CD14-positive monocyte (primary cell): Measurements from ENCODE around the gene SEMA3D. TPM values are rescaled to one million over a fixed set of nuclear protein-coding genes. Genes with fewer than 3 reads are reported as not detected.

Experiments
- DNase-seq, 3 donors: peaks; one replicate each; pipeline ENCODE4 v3.0.0-alpha.2; 2011 to 2022
- H2AFZ ChIP-seq: 2 replicates; pipeline ENCODE4 v1.6.0; 2012; ENCODE audit warnings: mild to moderate bottlenecking, low read depth, low read length, inconsistent platforms; ENCODE audit not compliant: insufficient read depth, poor library complexity, severe bottlenecking
- H3K27ac ChIP-seq, 2 donors: 1 replicate in 1 of 2; 2 replicates in 1 of 2; pipeline ENCODE4 v1.5.1; 2012 to 2013; ENCODE audit warnings: low read length in 2 of 2, control low read depth in 1 of 2, inconsistent platforms in 1 of 2, low read depth in 1 of 2, mild to moderate bottlenecking in 1 of 2
- H3K27me3 ChIP-seq, 2 donors: one replicate each; pipeline versions ENCODE4 v1.6.0 to v1.6.1; 2011 to 2013; ENCODE audit warnings: low read length in 2 of 2; ENCODE audit not compliant: control insufficient read depth in 2 of 2, insufficient read depth in 2 of 2
- H3K36me3 ChIP-seq, 2 donors: replicated peaks in 1 of 2; 1 replicate in 1 of 2; 2 replicates in 1 of 2; pipeline versions ENCODE4 v1.5.1 to v1.6.1; 2012 to 2013; ENCODE audit warnings: low read length in 2 of 2, control low read depth in 1 of 2, inconsistent platforms in 1 of 2, mild to moderate bottlenecking in 1 of 2; ENCODE audit not compliant: insufficient read depth in 2 of 2, control insufficient read depth in 1 of 2
- H3K4me1 ChIP-seq, 2 donors: 1 replicate in 1 of 2; 2 replicates in 1 of 2; pipeline versions ENCODE4 v1.5.1 to v1.6.1; 2012 to 2013; ENCODE audit warnings: low read length in 2 of 2, control low read depth in 1 of 2, inconsistent platforms in 1 of 2, mild to moderate bottlenecking in 1 of 2, moderate library complexity in 1 of 2; ENCODE audit not compliant: insufficient read depth in 2 of 2, control insufficient read depth in 1 of 2
- H3K4me2 ChIP-seq: replicated peaks from 2 replicates; pipeline ENCODE3; 2012; ENCODE audit warnings: low read length, moderate library complexity, mild to moderate bottlenecking; ENCODE audit not compliant: poor library complexity, severe bottlenecking; ENCODE audit errors: extremely low read depth
- H3K4me3 ChIP-seq, 3 experiments: fragments of 200-600 bp in 1 of 3; sonication (generic) in 1 of 3; replicated peaks in 1 of 3; 1 replicate in 2 of 3; 2 replicates in 1 of 3; pipeline ENCODE4 v1.5.1; 2011 to 2013; ENCODE audit warnings: low read length in 3 of 3, mild to moderate bottlenecking in 3 of 3, control low read depth in 2 of 3, low read depth in 2 of 3, inconsistent platforms in 1 of 3, moderate library complexity in 1 of 3
- H3K79me2 ChIP-seq: 2 replicates; pipeline ENCODE4 v1.6.0; 2012; ENCODE audit warnings: mild to moderate bottlenecking, control low read depth, inconsistent platforms, low read length, moderate library complexity; ENCODE audit not compliant: insufficient read depth
- H3K9ac ChIP-seq: 2 replicates; pipeline ENCODE4 v1.6.0; 2017; ENCODE audit warnings: low read length, mild to moderate bottlenecking; ENCODE audit not compliant: insufficient read depth, poor library complexity, severe bottlenecking
- H3K9me3 ChIP-seq, 2 donors: replicated peaks in 1 of 2; 1 replicate in 1 of 2; 2 replicates in 1 of 2; pipeline versions ENCODE4 v1.5.1 to v1.6.1; 2012 to 2013; ENCODE audit warnings: low read length in 2 of 2, control low read depth in 1 of 2; ENCODE audit not compliant: control insufficient read depth in 1 of 2, insufficient read depth in 1 of 2
- H4K20me1 ChIP-seq: 2 replicates; pipeline ENCODE4 v1.6.0; 2012; ENCODE audit warnings: mild to moderate bottlenecking, low read length, control low read depth, moderate library complexity; ENCODE audit not compliant: insufficient read depth
- H3K27ac Mint-ChIP-seq, 7 donors: one replicate each; pipeline ENCODE4 v1.8.0; 2020; ENCODE audit warnings: mild to moderate bottlenecking in 7 of 7, mixed read lengths in 7 of 7, moderate library complexity in 6 of 7, inconsistent platforms in 2 of 7
- H3K27me3 Mint-ChIP-seq, 3 donors: one replicate each; pipeline ENCODE4 v1.8.0; 2021 to 2022; ENCODE audit warnings: low read depth in 3 of 3, mild to moderate bottlenecking in 3 of 3, mixed read lengths in 3 of 3, moderate library complexity in 3 of 3, inconsistent platforms in 1 of 3
- H3K36me3 Mint-ChIP-seq, 2 donors: one replicate each; pipeline ENCODE4 v1.8.0; 2020; ENCODE audit warnings: mixed read lengths in 2 of 2, inconsistent platforms in 1 of 2, mild to moderate bottlenecking in 1 of 2
- H3K4me1 Mint-ChIP-seq: one replicate; pipeline ENCODE4 v1.8.0; 2020; ENCODE audit warnings: mild to moderate bottlenecking, mixed read lengths
- H3K4me3 Mint-ChIP-seq, 2 donors: one replicate each; pipeline ENCODE4 v1.8.0; 2020; ENCODE audit warnings: mild to moderate bottlenecking in 2 of 2, mixed read lengths in 2 of 2, moderate library complexity in 1 of 2
- H3K9me3 Mint-ChIP-seq, 7 donors: one replicate each; pipeline ENCODE4 v1.8.0; 2020 to 2022; ENCODE audit warnings: mixed read lengths in 7 of 7, mild to moderate bottlenecking in 6 of 7, moderate library complexity in 6 of 7, inconsistent platforms in 2 of 7
- WGBS: methylation state at CpG from one replicate; pipeline ENCODE4 v1.1.5; 2013; ENCODE audit warnings: missing lambda C conversion rate; ENCODE audit not compliant: insufficient coverage; 5-methylcytosine and 5-hydroxymethylcytosine counted together
- intact Hi-C, 2 donors: fragments of 100-400 bp; cut with micrococcal nuclease; formaldehyde crosslinking; loops; one replicate each; pipeline versions ENCODE4 v1.15.0 to v1.15.1; 2023
- polyA plus RNA-seq, 3 donors: library from polyadenylated mRNA; depleted of rRNA in 1 of 3; unstranded in 2 of 3; stranded (reverse) in 1 of 3; fragments of 300-500 nt in 2 of 3; fragments of >200 nt in 1 of 3; fragmentation: Illumina TruSeq in 2 of 3; gene quantifications; 1 replicate in 2 of 3; 2 replicates in 1 of 3; pipeline ENCODE4 v1.2.3, GENCODE V29; 2012 to 2021
- TF ChIP-seq, protein P1 (sequence below): fragments of 200-600 bp; IDR thresholded peaks from one replicate; pipeline ENCODE4 v1.8.0; 2022; ENCODE audit warnings: antibody characterized with exemption, mild to moderate bottlenecking

SEMA3D gene
- polyA plus RNA-seq, 3 donors = not detected

DNA sequence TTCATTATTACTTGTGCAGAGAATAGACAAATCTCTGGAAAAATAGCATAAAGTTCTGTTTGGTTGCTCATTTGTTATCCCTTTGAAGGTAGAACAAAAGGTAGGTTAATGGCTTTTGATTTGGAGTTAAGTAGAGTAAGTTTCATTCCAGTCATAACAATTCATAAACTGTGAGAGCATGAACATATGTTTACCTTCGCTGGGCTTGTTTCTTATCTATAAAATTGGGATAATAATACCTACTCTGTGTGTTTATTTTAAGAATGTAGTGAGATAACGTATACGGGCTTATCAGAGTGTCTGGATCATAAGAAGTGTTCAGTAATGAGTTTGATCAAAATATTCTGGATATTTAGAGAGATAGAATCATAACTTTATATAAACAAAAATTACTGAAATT, 155.4 kb downstream of the SEMA3D start:
- no peaks in the 10 kb centered on the region for H3K79me2 ChIP-seq
- no peaks in the 10 kb centered on the region for H3K4me1 ChIP-seq
- no peaks in the 10 kb centered on the region for H3K9me3 ChIP-seq
- H3K36me3 ChIP-seq = no peaks in the 10 kb centered on the region
- Mint-ChIP-seq H3K27ac (no peak overlapping the region), H3K36me3 (no peaks in the 10 kb centered on the region), H3K27me3 (no peaks in the 10 kb centered on the region), H3K9me3 (no peaks in the 10 kb centered on the region), H3K4me3 (no peak overlapping the region), H3K4me1 (no peaks in the 10 kb centered on the region)
- intact Hi-C loops = loop anchor here in 1 of 2 donors (10.0 kb wide), 1 partner anchor 703 kb away; no protein-coding TSS in a partner anchor
- no peak for DNase-seq
- H3K27ac ChIP-seq = no peak overlapping the region
- no peaks in the 10 kb centered on the region for H4K20me1 ChIP-seq
- H3K27me3 ChIP-seq = no peaks in the 10 kb centered on the region
- no peak overlapping the region for H2AFZ ChIP-seq
- WGBS = no CpG with 5 or more reads among the region's 3 CpGs
- TF ChIP-seq, protein P1, sequence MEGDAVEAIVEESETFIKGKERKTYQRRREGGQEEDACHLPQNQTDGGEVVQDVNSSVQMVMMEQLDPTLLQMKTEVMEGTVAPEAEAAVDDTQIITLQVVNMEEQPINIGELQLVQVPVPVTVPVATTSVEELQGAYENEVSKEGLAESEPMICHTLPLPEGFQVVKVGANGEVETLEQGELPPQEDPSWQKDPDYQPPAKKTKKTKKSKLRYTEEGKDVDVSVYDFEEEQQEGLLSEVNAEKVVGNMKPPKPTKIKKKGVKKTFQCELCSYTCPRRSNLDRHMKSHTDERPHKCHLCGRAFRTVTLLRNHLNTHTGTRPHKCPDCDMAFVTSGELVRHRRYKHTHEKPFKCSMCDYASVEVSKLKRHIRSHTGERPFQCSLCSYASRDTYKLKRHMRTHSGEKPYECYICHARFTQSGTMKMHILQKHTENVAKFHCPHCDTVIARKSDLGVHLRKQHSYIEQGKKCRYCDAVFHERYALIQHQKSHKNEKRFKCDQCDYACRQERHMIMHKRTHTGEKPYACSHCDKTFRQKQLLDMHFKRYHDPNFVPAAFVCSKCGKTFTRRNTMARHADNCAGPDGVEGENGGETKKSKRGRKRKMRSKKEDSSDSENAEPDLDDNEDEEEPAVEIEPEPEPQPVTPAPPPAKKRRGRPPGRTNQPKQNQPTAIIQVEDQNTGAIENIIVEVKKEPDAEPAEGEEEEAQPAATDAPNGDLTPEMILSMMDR = no peak
- no peak overlapping the region for H3K9ac ChIP-seq
- H3K4me2 ChIP-seq = no peak overlapping the region
- no peak overlapping the region for H3K4me3 ChIP-seq

DNA sequence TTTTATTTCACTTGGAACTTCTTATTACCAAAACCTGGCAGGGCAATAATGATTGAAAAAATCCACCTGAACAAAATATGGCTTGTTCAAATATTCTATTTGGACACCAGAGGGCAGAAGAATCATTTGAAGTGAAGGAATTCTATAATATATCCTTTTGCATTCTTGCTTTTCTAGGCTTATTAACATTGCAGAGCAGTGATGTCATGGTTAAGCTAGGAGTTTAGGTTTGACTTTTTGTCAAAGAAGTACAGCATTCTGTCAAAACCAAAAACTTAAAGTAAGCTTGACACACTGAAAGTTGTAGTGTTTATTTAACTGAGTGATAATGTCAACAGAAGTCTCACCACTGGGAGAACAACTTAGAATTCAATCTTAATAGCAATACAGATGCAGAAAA, 156.0 kb downstream of the SEMA3D start:
- no peaks in the 10 kb centered on the region for H3K4me1 ChIP-seq
- DNase-seq = no peak
- H3K4me3 Mint-ChIP-seq = no peak overlapping the region

More for the DNA sequence above, 156.0 kb downstream of the SEMA3D start:
- Mint-ChIP-seq H3K27ac (no peak overlapping the region), H3K9me3 (no peaks in the 10 kb centered on the region), H3K36me3 (no peaks in the 10 kb centered on the region), H3K27me3 (no peaks in the 10 kb centered on the region), H3K4me1 (no peaks in the 10 kb centered on the region)
- TF ChIP-seq, protein P1 = peak; percentile 26
- Histone ChIP-seq H4K20me1 (no peaks in the 10 kb centered on the region), H3K36me3 (no peaks in the 10 kb centered on the region), H3K4me3 (no peak overlapping the region), H3K27me3 (no peaks in the 10 kb centered on the region), H3K9ac (no peak overlapping the region), H3K27ac (no peak overlapping the region), H3K79me2 (no peaks in the 10 kb centered on the region), H3K9me3 (no peaks in the 10 kb centered on the region), H3K4me2 (no peak overlapping the region), H2AFZ (no peak overlapping the region)
- intact Hi-C loops = loop anchor here in 1 of 2 donors (10.0 kb wide), 1 partner anchor 704 kb away; no protein-coding TSS in a partner anchor
